Measurements from ENCODE around the gene KATNA1.

KATNA1 gene

DNA sequence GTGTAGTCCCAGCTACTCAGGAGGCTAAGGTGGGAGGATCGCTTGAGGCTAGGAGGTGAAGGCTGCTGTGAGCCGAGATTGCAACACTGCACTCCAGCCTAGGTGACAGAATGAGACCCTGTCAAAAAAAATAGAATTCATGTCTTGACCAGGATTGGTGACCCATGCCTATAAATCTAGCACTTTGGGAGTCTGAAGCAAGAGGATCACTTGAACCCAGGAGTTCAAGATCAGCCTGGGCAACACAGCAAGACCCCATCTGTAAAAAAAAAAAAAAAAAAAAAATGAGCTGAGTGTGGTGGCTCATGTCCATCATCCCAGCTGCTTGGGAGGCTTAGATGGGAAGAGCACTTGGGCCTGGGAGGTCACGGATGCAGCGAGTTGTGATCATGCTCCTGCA, 48.0 kb downstream of the KATNA1 start:
- no peak for DNase-seq

DNA sequence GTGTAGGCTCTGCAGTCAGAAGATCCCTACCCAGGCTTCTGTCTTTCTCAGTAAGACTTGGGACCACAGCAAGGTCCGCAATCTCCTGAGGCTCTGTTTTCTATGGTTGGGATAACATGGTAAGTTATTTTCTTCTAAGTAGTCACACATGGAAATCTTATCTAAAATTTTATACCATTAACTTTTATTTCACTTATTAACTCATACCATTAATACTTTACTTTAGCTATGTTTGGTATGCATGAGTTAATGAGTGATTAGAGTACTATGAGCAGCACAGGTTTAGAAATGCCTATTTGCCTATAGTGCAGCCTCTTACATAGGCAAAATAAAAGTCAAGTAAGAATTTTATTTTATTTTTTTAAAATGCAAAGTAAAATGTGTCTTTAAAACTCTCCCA, 55.1 kb downstream of the KATNA1 start:
- no peak for DNase-seq

DNA sequence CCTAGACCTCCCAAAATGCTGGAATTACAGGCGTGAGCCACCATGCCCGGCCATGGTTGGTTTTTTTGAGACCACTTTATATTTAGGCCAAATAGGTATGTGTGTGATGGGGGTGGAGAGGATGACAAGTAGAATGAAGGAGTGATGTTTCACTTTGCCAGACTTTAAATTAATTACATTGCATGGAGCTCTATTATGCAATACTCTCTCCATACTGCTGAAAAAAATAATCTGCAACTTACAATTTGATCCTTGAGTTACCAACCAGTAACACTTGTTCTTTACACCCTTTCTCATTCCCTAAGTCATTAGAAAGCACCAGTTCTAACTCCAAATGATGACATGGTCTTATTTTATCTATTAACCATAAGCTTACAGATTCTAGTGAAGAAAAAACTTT, 55.5 kb downstream of the KATNA1 start:
- DNase-seq = no peak

DNA sequence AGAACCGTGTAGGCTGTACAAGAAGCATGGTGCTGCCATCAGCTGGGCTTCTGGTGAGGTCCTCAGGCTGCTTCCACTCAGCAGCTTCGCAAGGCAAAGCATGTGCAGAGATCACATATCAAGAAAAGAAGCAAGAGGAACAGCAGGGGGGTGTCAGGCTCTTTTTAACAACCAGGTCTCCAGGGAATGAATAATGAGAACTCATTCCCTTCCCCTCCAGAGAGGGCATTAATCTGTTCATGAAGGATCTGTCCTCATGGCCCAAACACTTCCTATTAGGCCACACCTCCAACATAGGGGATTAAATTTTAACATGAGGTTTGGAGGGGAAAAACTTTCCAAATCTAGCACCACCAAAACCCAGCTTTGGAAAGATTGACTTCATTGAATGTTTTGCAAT, 62.4 kb downstream of the KATNA1 start:
- no peak for DNase-seq

DNA sequence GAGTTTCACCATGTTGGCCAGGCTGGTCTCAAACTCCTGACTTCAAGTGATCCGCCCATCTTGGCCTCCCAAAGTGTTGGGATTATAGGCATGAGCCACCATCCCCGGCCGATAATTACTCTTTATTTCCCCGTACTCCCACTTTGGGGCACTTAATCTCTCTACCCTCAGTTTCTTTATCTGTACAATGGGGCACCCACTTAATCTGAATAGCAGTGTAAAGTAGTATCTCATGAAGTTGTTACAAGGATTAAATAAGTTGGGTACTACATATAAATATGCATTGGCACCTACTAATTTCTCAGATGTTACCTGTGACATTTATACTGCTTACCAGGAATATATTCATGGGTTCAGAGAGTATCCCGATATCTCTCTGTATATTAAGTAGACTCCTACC, 67.2 kb downstream of the KATNA1 start:
- no peak for DNase-seq

DNA sequence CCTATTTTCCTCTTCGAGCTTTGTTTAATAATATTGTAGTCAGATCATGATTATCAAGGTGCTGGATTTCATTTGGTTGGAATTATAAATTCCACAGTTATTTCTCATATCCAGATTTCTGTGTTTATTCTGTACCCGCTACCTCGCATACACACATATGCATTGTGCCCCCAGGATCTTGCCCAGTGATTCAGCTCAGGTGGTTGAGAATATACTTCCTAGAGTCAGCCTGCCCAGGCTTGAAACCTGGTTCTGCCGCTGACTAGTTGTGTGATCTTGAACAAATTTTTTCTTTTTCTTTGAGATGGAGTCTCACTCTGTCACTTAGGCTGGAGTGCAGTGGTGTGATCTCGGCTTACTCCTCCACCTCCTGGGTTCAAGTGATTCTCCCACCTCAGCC, 67.6 kb downstream of the KATNA1 start:
- no peak for DNase-seq

DNA sequence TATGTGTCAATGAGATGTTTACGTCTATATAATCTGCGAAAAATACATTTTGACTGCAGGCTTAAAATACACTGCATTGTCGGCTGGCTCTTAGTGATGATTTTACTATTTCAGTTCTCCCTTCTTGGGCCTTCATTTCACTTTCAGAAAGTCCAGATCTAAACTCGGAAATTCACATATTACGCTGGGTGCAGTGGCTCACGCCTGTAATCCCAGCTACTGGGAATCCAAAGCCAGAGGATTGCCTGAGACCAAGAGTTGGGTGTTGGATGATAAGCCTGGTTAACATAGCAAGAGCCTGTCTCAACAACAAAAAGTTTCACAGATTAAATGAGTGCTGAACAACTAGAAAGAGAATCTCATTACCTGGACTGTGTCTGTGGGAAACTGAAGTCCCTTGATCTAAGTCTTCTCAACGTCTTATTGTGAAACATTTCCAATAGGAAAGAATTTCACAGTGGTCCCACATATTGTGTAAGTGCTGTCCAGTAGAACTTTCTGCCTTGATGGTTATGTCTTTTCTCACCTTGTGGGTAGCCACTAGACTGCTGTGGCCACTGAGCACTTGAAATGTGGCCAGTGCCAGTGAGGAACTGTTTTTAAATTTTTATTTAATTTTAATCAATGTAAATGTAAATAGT, 80.4 kb downstream of the KATNA1 start:
- DNase-seq = no peak

DNA sequence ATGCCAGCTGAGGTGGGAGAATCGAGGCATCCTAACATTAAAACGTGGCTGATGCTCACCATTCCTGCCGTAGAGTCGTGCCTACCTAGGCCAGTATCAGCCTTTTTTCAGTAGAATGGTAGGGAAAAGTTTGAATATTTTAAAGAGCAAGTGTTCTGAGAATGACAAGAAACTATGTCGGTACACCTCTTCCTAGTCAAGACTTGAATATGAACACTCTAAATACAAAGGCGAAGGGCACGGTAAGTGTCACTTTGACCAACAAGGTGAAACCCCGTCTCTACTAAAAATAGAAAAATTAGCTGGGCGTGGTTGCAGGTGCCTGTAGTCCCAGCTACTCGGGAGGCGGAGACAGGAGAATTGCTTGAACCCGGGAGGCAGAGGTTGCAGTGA, 81.3 kb downstream of the KATNA1 start:
- DNase-seq = no peak

DNA sequence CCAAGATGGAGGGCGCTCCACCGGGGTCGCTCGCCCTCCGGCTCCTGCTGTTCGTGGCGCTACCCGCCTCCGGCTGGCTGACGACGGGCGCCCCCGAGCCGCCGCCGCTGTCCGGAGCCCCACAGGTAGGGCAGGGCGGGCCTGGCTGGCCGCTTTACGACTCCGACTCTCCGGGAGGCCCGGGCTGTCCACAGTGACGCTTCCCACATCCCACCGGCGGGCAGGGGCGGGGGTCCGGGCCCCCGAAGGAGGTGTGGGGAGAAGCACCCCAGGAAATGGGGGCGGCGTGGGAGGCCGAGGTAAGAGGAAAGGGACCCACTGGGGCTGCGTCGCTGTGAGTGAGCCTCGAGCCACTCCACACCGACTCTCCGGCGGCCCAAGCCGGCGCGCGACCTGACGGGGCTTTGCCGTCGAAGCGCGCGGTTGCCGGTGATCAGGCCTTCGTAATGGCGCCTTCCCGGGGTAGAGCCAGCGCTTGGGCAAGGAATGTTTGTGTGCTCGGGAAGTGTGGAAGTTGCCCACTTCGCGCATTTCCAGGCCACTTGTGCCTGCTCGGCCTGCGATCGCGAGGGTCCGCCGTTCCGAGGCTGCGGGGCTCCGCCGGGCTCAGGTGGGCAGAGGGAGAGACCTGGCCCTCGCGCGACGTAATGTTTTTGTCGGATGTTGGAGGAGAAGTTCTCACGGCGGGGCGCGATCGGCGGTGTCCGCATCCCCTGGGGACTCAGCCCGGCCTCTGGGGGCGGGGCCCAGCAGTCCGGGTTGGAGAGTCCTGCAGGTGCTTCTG, 81.9 kb downstream of the KATNA1 start:
- DNase-seq = peak; percentile 33

DNA sequence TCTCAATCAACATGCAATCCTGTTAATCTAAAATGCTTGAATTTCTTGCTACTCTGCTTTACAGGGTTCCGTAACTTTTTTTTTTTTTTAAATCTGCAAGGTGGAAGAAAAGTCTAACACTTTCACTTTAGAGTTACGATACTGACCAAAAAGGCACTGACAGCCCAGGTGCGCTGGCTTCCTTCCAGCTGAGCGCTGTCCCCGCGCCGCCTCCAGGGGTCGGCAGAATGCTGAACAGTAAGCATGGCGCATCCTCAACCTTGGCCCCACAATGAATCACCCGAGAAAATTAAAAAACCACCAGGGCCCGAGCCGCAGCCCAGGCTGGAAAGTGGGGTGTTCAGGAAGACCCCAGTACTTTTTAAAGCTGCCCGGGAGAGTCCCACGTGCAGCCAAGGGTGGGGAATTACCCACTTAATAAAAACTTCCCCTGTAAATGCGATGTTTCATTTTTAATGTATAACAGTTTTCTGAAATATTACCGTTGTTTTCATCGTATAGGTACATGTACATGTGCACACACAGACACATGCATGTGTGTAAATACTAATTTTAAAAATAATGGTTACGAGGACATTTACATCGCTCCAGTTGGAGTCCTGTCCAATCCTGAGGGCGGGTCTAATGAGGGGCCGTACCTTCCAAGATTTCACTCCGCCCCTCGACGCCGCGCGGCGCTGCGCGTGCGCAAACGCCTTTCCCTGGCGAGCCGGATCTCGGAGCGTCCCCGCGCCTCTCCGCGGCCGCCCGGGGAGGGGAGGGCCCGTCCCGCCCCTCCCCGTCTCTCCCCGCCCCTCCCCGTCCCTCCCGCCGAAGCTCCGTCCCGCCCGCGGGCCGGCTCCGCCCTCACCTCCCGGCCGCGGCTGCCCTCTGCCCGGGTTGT, 82.7 kb downstream of the KATNA1 start, which contains the start of gene GINM1:
GINM1 (plus strand) TSS at position 849 of the 883 bp plus-strand sequence. CDS start 40 bp downstream, outside the sequence.
- DNase-seq = peak; percentile 89

DNA sequence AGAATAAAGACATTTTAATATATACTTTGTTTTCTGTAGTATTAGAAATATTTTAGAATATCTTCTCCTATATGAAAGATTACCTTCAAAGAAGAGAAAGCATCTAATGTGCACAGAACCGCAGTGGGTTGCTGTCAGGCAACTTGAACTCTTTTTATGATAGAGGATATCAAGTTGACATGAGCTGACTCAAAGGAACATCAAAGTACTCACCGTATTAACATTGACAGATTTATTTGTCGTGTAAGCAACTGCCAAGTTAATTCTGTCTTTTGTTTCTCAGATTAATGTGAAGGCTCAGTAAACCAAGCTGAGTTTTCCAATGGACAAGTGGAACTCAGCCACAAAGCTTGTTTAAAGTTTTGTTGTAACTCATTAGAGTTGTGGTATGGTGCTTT, 84.6 kb downstream of the KATNA1 start:
- no peak for DNase-seq

DNA sequence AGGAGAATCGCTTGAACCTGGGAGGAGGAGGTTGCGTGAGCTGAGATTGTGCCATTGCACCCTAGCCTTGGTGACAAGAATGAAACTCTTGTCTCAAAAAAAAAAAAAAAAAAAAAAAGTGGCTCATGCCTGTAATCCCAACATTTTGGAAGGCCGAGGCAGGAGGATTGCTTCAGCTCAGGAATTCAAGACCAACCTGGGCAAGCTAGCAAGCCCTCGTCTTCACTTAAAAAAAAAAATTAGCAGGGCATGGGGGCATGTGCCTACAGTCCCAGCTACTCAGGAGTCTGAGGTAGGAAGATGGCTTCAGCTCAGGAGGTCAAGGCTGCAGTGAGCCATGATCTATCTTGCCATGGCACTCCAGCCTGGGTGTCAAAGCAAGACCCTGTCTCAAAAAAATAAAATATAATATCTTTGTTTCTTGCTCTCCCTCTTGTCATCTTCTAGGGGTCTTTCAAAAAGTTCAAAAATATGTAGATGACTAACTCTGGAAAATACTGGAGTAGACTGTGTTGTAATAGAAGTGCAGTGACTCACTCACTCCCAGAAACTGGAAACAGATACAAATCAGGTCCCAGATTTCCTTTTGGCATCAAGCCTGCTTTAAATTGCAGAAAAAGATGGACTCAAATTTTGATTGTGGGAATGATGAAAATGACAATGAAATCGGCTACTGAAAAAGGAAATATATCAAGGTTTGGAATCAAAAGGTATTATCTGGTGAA, 85.1 kb downstream of the KATNA1 start:
- no peak for DNase-seq

DNA sequence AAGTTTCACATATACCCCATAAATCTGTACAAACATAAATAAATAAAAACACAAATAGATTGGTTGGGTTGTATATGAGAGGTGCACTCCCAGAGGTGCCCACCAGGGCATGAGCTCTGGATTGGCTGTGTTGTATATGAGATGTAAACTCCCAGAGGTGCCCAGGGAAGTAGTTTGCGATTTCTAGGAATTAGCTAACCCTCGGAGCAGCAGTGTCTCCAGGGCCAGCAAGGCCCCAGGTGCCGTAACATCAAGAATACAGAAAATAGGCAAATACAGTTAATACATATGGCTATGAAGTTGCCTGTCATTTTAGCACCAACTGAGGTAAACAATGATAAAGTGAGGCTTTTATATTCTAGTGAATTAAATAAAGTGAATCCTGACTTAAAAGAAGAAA, 87.8 kb downstream of the KATNA1 start:
- no peak for DNase-seq

DNA sequence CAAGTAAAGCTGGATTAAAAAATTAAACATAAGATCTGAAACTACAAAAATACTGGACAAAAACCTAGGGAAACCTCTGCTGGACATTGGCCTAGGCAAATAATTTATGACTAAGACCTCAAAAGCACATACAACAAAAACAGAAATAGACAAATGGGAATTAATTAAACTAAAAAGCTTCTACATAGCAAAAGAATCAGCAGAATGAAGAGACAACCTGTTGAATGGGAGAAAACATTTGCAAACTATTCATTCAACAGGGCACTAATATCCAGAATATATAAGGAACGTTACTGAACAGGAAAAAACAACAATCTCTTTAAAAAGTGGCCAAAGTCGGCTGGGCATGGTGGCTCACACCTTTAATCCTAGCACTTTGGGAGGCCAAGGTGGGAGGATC, 89.1 kb downstream of the KATNA1 start:
- no peak for DNase-seq

DNA sequence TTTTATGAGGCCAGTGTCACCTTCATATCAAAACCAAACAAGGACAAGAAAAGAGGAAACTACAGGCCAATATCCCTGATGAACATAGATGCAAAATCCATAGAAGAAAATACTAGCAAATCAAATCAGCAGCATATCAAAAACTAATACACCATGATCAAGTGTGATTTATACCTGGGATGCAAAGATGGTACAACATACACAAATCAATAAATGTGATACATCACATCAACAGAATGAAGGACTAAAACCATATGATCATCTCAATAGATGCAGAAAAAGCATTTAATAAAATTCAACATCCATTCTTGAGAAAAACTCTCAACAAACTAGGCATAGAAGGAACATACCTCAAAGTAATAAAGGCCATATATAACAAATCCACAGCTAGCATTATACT, 90.5 kb downstream of the KATNA1 start:
- DNase-seq = no peak

DNA sequence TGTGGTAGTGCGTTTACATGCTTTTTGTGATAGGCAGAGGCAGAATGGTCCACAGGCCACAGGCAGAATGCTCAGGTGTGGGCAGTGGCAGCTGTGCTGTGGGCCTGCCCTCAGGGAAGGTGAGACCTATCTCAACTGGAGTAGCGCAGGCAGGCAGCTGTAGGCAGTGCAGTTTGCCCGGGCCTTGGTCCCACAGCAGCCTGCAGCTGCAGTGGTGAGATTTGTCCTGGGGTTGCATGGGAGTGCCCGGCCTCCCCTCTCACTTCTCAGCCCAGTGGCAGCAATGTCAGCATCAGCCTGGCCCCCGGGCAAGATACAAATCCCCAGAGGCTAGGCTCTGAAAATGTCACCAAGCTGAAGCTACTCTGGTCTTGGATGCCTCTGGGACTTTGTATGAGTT, 96.6 kb downstream of the KATNA1 start:
- no peak for DNase-seq

DNA sequence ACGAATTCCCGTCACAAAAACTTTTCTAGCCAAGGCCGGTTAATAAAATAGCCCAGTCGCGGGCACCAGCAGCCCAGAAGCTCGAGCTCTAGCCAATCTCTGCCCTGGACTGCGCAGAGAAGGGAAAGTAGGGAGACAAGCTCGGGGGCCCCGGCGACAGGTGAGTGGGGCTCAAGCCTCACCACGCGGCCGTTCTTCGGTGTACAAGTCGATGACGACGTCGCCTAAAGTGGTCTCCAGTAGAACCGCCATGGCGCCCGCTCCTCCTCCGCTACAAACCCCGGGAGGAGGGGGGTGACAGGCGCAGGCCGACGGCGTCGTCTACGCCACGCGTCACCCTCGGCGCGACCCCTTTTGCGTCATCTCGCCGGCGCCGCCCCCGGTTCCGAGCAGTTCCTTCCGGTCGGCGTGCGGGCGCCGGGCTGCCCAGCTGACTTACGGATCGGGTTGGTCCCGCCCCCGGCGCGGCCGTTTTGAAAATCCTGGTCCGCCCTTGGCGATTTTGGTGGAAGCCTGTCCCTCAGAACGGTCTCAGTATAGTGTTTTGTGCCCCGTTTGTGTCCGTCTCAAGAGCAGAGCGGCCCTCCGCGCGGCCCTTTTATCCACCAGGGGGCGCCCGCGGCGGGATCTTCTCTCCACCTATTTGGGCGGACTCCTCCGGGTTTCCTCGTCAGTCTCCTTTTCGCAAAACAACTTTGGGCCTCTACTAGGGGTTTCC, 102.6 kb downstream of the KATNA1 start, which contains the start of gene PPIL4:
PPIL4 (minus strand) TSS at position 290 of the 718 bp plus-strand sequence; CDS start at position 252, 38 bp downstream.
- peak; percentile 76 for DNase-seq

DNA sequence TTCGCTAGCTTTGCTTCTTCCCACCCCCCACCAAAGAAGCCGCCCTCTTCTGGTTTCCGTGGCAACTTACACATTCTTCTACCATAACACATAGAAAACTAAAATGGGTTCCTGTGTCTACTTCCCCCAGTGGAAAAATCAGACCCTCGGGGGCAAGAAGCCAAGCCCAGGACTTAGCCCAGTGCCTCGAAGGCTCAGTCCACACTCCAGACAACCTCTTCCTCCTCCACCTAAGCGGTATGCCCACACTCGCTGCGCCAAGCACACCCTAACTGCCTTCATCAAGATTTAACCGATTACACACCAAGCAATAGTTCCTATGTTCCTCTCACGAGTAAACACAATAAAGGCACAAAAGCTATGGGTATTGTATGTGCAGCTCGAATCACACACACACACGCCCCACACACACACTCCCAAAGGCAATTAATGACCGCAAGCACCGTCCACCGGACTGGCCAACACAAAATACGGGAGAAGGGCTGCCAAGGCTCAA, 103.2 kb downstream of the KATNA1 start:
- DNase-seq = no peak
